Gastrocnemius medialis (tissue), 4 donors: ENCODE measurements around the gene GNG7. TPM values are rescaled to one million over a fixed set of nuclear protein-coding genes. Genes with fewer than 3 reads are reported as not detected.

Experiments used
- ATAC-seq, 2 donors: fragments of 150-250 bp; one replicate each; pipeline ENCODE4 v1.9.1; 2016
- DNase-seq, 2 donors: peaks; one replicate each; pipeline ENCODE4 v3.0.0-alpha.2; 2019
- H3K27ac ChIP-seq, 4 donors: fragments of 200-600 bp; sonication (generic); 1 replicate in 1 of 4; 2 replicates in 3 of 4; pipeline ENCODE4 v1.5.1; 2016 to 2018; ENCODE audit warnings: mild to moderate bottlenecking in 2 of 4, moderate library complexity in 1 of 4
- H3K27me3 ChIP-seq, 3 donors: fragments of 200-600 bp; sonication (generic) in 2 of 3; 1 replicate in 1 of 3; 2 replicates in 2 of 3; pipeline versions ENCODE4 v1.5.1 to v1.6.0; 2016 to 2019; ENCODE audit warnings: mild to moderate bottlenecking in 1 of 3, moderate library complexity in 1 of 3
- H3K36me3 ChIP-seq, 2 donors: fragments of 200-600 bp; sonication (generic) in 1 of 2; one replicate each; pipeline ENCODE4 v1.5.1; 2017 to 2018
- H3K4me1 ChIP-seq, 2 donors: fragments of 200-600 bp; sonication (generic) in 1 of 2; one replicate each; pipeline ENCODE4 v1.5.1; 2016 to 2017; ENCODE audit warnings: mild to moderate bottlenecking in 2 of 2
- H3K4me3 ChIP-seq, 4 donors: fragments of 200-600 bp; sonication (generic) in 3 of 4; 1 replicate in 1 of 4; 2 replicates in 3 of 4; pipeline ENCODE4 v1.5.1; 2016 to 2019; ENCODE audit warnings: mild to moderate bottlenecking in 2 of 4
- H3K9me3 ChIP-seq, 3 donors: fragments of 200-600 bp; sonication (generic) in 2 of 3; 1 replicate in 1 of 3; 2 replicates in 2 of 3; pipeline ENCODE4 v1.5.1; 2016 to 2019
- CTCF ChIP-seq, 5 experiments: fragments of 450-650 bp in 3 of 5; fragments of 200-600 bp in 2 of 5; sonication (generic) in 2 of 5; IDR thresholded peaks in 4 of 5; conservative IDR thresholded peaks in 1 of 5; 1 replicate in 4 of 5; 2 replicates in 1 of 5; pipeline ENCODE4 v1.5.1; 2016 to 2019; ENCODE audit warnings: antibody characterized with exemption in 5 of 5, mild to moderate bottlenecking in 3 of 5, moderate library complexity in 3 of 5
- POLR2A ChIP-seq, 2 donors: fragments of 450-650 bp; IDR thresholded peaks; one replicate each; pipeline ENCODE4 v1.6.1; 2017; ENCODE audit warnings: antibody characterized with exemption in 2 of 2, mild to moderate bottlenecking in 2 of 2, moderate library complexity in 2 of 2
- in situ Hi-C, 4 donors: fragments of 200-750 bp; cut with MboI; loops; one replicate each; pipeline versions ENCODE4 v1.15.0 to v1.8.0; 2017; ENCODE audit warnings: low sequenced_read_pairs in 4 of 4
- intact Hi-C: fragments of 100-400 bp; cut with DNase I; formaldehyde crosslinking; loops from one replicate; pipeline ENCODE4 v1.15.1; 2023; ENCODE audit warnings: low total_unique reads
- total RNA-seq, 4 donors: library from RNA; depleted of rRNA; stranded (reverse); fragments of >200 nt; gene quantifications; one replicate each; pipeline versions ENCODE4 v1.1.0 to v1.2.3, GENCODE V29; 2016

Gene GNG7
- total RNA-seq, 4 donors from 2014 or later: 0.46 to 1.1 (median 0.62) TPM

DNA sequence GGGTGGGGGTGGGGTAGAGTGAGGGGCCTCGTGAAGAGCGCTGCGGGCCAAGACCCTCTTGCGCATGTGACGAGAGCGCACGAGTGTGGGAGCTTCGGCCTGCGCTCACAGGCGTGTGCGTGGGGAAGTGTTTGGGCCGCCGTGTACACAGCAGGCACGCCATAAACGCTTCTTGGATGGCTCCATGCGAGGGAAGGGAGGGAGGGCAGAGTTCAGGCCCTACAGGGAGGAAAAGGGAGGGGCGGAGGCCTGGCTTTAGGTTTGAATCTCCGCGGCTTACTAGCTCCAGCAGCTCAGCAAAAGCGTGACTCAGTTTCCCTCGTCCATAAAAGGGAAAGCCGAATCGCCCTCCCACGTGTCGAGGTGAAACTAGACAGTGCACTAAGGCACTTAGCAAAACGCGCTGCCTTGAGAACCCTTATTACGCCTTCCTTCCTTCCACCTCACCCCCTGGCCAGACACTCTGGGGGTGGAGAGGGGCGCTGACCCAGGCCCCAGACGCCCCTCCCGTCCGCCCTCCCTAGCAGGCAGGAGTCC, 214.0 kb downstream of the GNG7 start:
- in situ Hi-C loops: no loop called here
- TF ChIP-seq CTCF (IDR thresholded peaks at IDR 0.05 in 4 of 5, conservative IDR thresholded peaks at IDR 0.05 in 1 of 5) (no peak), POLR2A (IDR thresholded peaks at IDR 0.05) (no peak)
- intact Hi-C loops: no loop called here
- Histone ChIP-seq H3K36me3 (no peaks in the 10 kb centered on the region), H3K4me3 (peak overlapping the region; percentile 30 to 62 (median 49)), H3K9me3 (no peaks in the 10 kb centered on the region), H3K4me1 (peaks cover 17 to 30% of the 10 kb centered on the region in 2 donors), H3K27ac (peak overlapping the region; percentile 35 to 50 (median 42)), H3K27me3 (no peaks in the 10 kb centered on the region)
- DNase-seq (no peak), ATAC-seq (peak in 1 of 2 donors; percentile 22)

DNA sequence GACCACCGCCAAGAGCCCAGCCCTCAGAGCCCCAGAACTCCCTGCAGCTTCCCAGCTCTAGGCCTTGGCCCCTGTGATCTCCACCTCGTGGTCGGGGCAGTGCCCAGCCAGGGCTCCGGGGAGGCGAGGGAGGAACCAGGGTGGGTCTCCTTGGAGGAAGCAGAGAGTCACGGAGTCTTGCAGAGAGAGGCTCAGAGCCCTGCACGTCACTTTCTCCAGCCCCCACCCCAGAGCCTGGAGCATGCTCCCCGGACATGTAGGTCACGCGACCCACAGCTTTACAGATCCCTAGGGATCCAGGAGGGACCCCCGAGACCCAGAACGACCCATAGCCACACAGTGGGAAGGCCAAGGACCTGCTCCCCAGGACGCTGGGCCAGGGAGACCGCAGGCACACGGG, 214.7 kb downstream of the GNG7 start:
- H3K4me1 ChIP-seq: peaks cover 17 to 30% of the 10 kb centered on the region in 2 donors
- H3K9me3 ChIP-seq: no peaks in the 10 kb centered on the region
- H3K27me3 ChIP-seq: no peaks in the 10 kb centered on the region
- no peak for TF ChIP-seq CTCF (IDR thresholded peaks at IDR 0.05 in 4 of 5, conservative IDR thresholded peaks at IDR 0.05 in 1 of 5)
- no peak for TF ChIP-seq POLR2A (IDR thresholded peaks at IDR 0.05)
- in situ Hi-C loops: no loop called here
- H3K36me3 ChIP-seq: no peaks in the 10 kb centered on the region
- no peak overlapping the region for H3K27ac ChIP-seq
- ATAC-seq: no peak
- no peak for DNase-seq
- intact Hi-C loops: no loop called here
- H3K4me3 ChIP-seq: no peak overlapping the region

- no peak overlapping the region for H3K27ac ChIP-seq
- ATAC-seq: no peak
- H3K27me3 ChIP-seq: no peaks in the 10 kb centered on the region
- H3K4me3 ChIP-seq: no peak overlapping the region
- no peaks in the 10 kb centered on the region for H3K36me3 ChIP-seq
- no peak for DNase-seq
- H3K9me3 ChIP-seq: no peaks in the 10 kb centered on the region
- H3K4me1 ChIP-seq: peaks cover 17 to 30% of the 10 kb centered on the region in 2 donors
- intact Hi-C loops: no loop called here
- in situ Hi-C loops: no loop called here
- TF ChIP-seq CTCF (IDR thresholded peaks at IDR 0.05 in 4 of 5, conservative IDR thresholded peaks at IDR 0.05 in 1 of 5) (no peak), POLR2A (IDR thresholded peaks at IDR 0.05) (no peak)
Measured at GRCh38 chr19:2487090-2487489, 215.4 kb downstream of the GNG7 start.

DNA sequence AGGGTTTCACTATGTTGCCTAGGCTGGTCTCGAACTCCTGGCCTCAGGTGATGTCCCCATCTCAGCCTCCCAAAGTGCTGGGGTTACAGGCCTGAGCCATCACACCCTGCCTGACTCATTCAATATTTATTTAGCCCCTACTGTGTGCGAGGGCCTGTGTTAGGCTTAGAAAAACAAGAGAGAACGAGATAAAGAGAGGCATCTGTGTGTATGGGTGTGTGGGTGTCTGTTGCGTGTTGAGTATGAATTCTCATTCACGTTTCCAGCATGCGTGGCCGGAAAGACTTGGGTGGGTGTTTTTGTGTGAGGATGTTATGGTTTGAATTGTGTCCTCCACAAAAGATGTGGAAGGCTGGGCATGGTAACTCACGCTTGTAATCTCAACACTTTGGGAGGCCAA, 217.1 kb downstream of the GNG7 start:
- intact Hi-C loops: no loop called here
- TF ChIP-seq CTCF (IDR thresholded peaks at IDR 0.05 in 4 of 5, conservative IDR thresholded peaks at IDR 0.05 in 1 of 5) (no peak), POLR2A (IDR thresholded peaks at IDR 0.05) (no peak)

More for the DNA sequence above, 217.1 kb downstream of the GNG7 start:
- H3K4me1 ChIP-seq: peaks cover 7 to 17% of the 10 kb centered on the region in 2 donors
- no peak overlapping the region for H3K27ac ChIP-seq
- H3K9me3 ChIP-seq: no peaks in the 10 kb centered on the region
- no peaks in the 10 kb centered on the region for H3K27me3 ChIP-seq
- no peaks in the 10 kb centered on the region for H3K36me3 ChIP-seq
- H3K4me3 ChIP-seq: no peak overlapping the region
- DNase-seq (no peak), ATAC-seq (no peak)
- in situ Hi-C loops: no loop called here
